BJ (cell line): ENCODE data around the gene DNAI4. TPM values are rescaled to one million over a fixed set of nuclear protein-coding genes. Genes with fewer than 3 reads are reported as not detected.
"Not testable (repeated sequence)": the region's sequence is repeated elsewhere in the genome, so short reads cannot be mapped to it uniquely, and the experiment has no call there.

ENCODE experiments used
- CTCF ChIA-PET: fragments of 350-600 bp; formaldehyde crosslinking; extraction: SDS; loops from one replicate; lab custom pipeline; 2021; ENCODE audit warnings: antibody characterized with exemption, inconsistent platforms; lab: Yijun Ruan, JAX
- POLR2A ChIA-PET: fragments of 300-600 bp; sonication (Branson Sonifier 250); formaldehyde crosslinking; extraction: SDS; loops from one replicate; lab custom pipeline; 2021; ENCODE audit warnings: antibody characterized with exemption; lab: Charles Lee
- DNase-seq: peaks from one replicate; pipeline ENCODE4 v3.0.0-alpha.2; 2011; ENCODE audit warnings: low read depth
- H3K27me3 ChIP-seq: 2 replicates; pipeline ENCODE4 v1.6.0; 2011; ENCODE audit warnings: low read length; ENCODE audit not compliant: control insufficient read depth, insufficient read depth
- H3K36me3 ChIP-seq: 2 replicates; pipeline ENCODE4 v1.5.1; 2011; ENCODE audit warnings: low read length; ENCODE audit not compliant: control insufficient read depth, insufficient read depth
- H3K4me3 ChIP-seq: 2 replicates; pipeline ENCODE4 v1.5.1; 2011; ENCODE audit warnings: low read depth, mild to moderate bottlenecking, control low read depth, low read length
- polyA plus RNA-seq: library from polyadenylated mRNA; depleted of rRNA; stranded (reverse); fragments of >200 nt; gene quantifications from 2 replicates; pipeline ENCODE4 v1.2.3, GENCODE V29; 2011
- TF ChIP-seq, protein P1 (sequence below): IDR thresholded peaks from 2 replicates; pipeline ENCODE4 v1.5.1; 2011; ENCODE audit warnings: low read depth, mild to moderate bottlenecking, control low read depth, inconsistent platforms, low read length, moderate library complexity; ENCODE audit not compliant: insufficient read depth

Gene DNAI4
- polyA plus RNA-seq, 1 experiment = 1.3 TPM

DNA sequence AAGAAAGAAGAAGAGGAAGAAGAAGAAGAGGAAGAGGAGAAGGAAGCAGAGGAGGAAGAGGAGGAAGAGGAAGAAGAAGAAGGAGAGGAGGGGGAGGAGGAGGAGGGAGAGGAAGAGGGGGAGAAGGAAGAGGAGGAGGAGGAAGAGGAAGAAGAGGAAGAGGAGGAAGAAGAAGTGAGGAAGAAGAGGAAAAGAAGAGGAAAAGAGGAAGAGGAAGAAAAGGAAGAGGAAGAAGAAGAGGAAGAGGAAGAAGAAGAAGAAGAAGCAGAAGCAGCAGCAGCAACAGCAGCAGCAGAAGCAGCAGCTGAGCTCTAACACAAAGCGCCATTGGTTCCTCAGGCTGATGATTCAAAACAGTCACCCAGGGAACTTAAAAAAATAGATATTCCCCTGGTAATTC, 34.0 kb downstream of the DNAI4 start:
- H3K27me3 ChIP-seq = no peaks in the 10 kb centered on the region
- TF ChIP-seq, protein P1, sequence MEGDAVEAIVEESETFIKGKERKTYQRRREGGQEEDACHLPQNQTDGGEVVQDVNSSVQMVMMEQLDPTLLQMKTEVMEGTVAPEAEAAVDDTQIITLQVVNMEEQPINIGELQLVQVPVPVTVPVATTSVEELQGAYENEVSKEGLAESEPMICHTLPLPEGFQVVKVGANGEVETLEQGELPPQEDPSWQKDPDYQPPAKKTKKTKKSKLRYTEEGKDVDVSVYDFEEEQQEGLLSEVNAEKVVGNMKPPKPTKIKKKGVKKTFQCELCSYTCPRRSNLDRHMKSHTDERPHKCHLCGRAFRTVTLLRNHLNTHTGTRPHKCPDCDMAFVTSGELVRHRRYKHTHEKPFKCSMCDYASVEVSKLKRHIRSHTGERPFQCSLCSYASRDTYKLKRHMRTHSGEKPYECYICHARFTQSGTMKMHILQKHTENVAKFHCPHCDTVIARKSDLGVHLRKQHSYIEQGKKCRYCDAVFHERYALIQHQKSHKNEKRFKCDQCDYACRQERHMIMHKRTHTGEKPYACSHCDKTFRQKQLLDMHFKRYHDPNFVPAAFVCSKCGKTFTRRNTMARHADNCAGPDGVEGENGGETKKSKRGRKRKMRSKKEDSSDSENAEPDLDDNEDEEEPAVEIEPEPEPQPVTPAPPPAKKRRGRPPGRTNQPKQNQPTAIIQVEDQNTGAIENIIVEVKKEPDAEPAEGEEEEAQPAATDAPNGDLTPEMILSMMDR = no peak
- ChIA-PET POLR2A (no interaction called here), CTCF (no interaction called here)
- DNase-seq = no peak
- H3K36me3 ChIP-seq = no peaks in the 10 kb centered on the region
- no peak overlapping the region for H3K4me3 ChIP-seq

DNA sequence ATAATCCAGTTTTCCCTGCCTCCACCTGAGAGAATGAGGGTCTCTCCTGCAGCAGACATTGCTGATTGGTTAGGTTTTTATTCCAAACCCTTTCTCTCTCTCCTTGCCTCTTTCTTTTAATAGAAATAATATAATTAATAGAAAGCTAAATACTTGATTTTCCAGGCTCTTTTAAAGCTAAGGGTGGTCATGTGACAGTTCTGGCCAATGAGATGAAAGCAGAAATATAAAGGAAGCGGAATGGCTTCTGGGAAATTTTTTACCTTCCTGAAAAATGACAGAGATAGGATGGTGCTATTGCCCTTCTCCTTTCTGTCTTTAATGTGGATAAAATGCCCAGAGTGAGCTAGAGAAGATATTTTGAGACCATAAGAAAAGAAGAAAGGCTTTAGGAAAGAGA, 35.6 kb downstream of the DNAI4 start:
- no peaks in the 10 kb centered on the region for H3K36me3 ChIP-seq
- ChIA-PET POLR2A (no interaction called here), CTCF (no interaction called here)
- TF ChIP-seq, protein P1 = no peak
- DNase-seq = no peak
- H3K4me3 ChIP-seq = no peak overlapping the region
- H3K27me3 ChIP-seq = no peaks in the 10 kb centered on the region

DNA sequence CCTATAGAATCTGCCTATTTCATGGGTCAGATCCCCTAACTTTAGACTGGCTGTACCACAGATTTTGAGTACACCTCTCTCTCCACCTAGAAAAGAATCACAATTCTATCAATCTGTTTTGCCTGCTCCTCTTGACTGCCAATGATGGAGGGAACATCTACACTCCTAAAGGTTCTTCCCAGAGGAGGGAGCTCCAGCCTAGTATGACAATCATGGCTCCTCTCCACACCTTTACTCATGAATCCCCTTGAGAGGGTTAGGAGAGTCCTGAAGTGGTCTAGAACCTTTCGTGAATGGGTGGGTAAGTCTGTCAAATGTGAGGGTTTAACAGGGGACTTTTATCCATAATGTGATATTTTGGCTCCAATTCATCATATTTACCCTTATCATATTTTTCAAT, 48.0 kb downstream of the DNAI4 start:
- Histone ChIP-seq H3K27me3 (no peaks in the 10 kb centered on the region), H3K4me3 (no peak overlapping the region), H3K36me3 (no peaks in the 10 kb centered on the region)
- DNase-seq = no peak
- POLR2A ChIA-PET = no interaction called here
- CTCF ChIA-PET = no interaction called here
- TF ChIP-seq, protein P1 = no peak

DNA sequence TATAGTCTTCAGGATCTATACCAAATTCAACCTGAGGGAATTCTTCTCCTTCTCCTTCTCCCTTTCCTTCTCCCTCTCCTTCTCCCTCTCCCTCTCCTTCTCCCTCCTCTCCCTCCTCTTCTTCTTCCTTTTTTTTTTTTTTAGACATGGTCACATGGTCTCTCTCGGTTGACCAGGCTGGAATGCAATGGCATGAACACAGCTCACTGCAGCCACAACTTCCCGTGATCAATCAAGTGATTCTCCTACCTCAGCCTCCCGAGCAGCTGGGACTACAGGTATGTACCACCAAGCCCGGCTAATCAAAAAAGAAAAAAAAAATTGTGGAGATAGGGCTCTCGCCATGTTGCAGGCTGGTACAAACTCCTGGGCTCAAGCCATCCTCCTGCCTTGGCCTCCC, 51.5 kb downstream of the DNAI4 start:
- no peak overlapping the region for H3K4me3 ChIP-seq
- no peak for DNase-seq
- no peaks in the 10 kb centered on the region for H3K36me3 ChIP-seq
- POLR2A ChIA-PET = no interaction called here
- no peaks in the 10 kb centered on the region for H3K27me3 ChIP-seq
- CTCF ChIA-PET = no interaction called here
- TF ChIP-seq, protein P1 = no peak

DNA sequence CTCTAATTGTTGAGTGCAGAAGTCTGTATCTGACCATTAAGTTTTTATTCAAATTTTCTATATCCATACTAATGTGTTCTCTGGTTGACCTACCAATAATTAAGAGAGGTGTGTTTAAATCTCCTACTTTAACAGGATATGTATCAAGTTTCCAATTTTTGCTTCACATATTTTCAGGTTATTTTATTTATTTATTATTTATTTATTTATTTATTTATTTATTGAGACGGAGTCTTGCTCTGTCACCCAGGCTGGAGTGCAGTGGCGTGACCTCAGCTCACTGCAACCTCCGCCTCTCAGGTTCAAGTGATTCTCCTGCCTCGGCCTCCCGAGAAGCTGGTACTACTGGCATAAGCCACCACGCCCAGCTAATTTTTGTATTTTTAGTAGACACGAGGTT, 52.6 kb downstream of the DNAI4 start:
- POLR2A ChIA-PET, H3K4me3 ChIP-seq, CTCF ChIA-PET, H3K27me3 ChIP-seq, H3K36me3 ChIP-seq, DNase-seq: not testable (repeated sequence)

DNA sequence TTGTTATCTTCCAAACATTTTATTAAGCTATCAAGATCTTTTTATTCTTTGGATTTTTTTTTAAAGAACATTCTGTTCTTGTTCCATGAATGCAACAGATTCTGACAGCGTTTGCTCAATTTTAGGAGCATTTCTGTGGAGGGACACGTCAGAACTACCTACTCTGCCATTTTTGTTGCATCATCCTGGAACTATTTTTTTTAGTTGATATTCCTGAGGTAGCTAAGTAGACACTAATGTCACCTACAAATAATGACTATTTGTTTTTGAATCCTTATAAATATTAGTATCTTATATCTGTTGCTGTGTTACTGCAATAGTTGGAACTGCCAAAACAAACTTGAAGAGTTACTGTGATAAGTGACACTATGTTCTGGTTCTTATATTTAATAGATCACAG, 57.2 kb downstream of the DNAI4 start:
- DNase-seq = no peak
- H3K27me3 ChIP-seq = no peaks in the 10 kb centered on the region
- H3K4me3 ChIP-seq = no peak overlapping the region
- TF ChIP-seq, protein P1 = no peak
- H3K36me3 ChIP-seq = no peaks in the 10 kb centered on the region
- ChIA-PET CTCF (no interaction called here), POLR2A (no interaction called here)
